HepG2 (cell line): Measurements from ENCODE around the gene IWS1. TPM values are rescaled to one million over a fixed set of nuclear protein-coding genes. Genes with fewer than 3 reads are reported as not detected.

Experiments
- ATF6 ChIP-seq: sonication (generic); formaldehyde crosslinking; conservative IDR thresholded peaks from 2 replicates; pipeline ENCODE4 v1.4.0; 2020; ENCODE audit warnings: missing genetic modification reagents
- CC2D1A ChIP-seq: sonication (generic); formaldehyde crosslinking; IDR thresholded peaks from 2 replicates; pipeline ENCODE4 v1.8.1; 2023; ENCODE audit warnings: mild to moderate bottlenecking, missing genetic modification reagents
- HMG20B ChIP-seq: conservative IDR thresholded peaks from 2 replicates; pipeline ENCODE4 v1.6.1; 2016; ENCODE audit warnings: missing genetic modification reagents, missing compliant biosample characterization
- KLF16 ChIP-seq, 2 experiments: sonication (generic) in 1 of 2; formaldehyde crosslinking in 1 of 2; IDR thresholded peaks; 2 replicates each; pipeline versions ENCODE4 v1.6.1 to v1.8.0; 2016 to 2023; ENCODE audit warnings: missing genetic modification reagents in 2 of 2, missing compliant biosample characterization in 1 of 2
- MATR3 ChIP-seq: sonication (generic); formaldehyde crosslinking; IDR thresholded peaks from 2 replicates; pipeline ENCODE4 v1.4.0; 2020; ENCODE audit warnings: missing genetic modification reagents
- MAZ ChIP-seq, 2 experiments: sonication (generic) in 1 of 2; formaldehyde crosslinking in 1 of 2; IDR thresholded peaks; 2 replicates each; pipeline versions ENCODE4 v1.5.0 to v1.6.1; 2012 to 2020; ENCODE audit warnings: low read depth in 2 of 2, mild to moderate bottlenecking in 2 of 2, borderline replicate concordance in 1 of 2, improper control_type of control experiment in 1 of 2, low read length in 1 of 2, missing genetic modification reagents in 1 of 2, moderate library complexity in 1 of 2
- PRPF4 ChIP-seq: fragments of 200-400 bp; formaldehyde crosslinking; IDR thresholded peaks from 2 replicates; pipeline ENCODE4 v1.6.1; 2016; ENCODE audit warnings: low read length, low read depth; ENCODE audit not compliant: poor library complexity, severe bottlenecking
- RELA ChIP-seq: sonication (generic); formaldehyde crosslinking; IDR thresholded peaks from 2 replicates; pipeline ENCODE4 v1.4.0; 2020; ENCODE audit warnings: missing genetic modification reagents
- TAF1 ChIP-seq: sonication (generic); formaldehyde crosslinking; IDR thresholded peaks from 2 replicates; pipeline ENCODE4 v1.4.0; 2020; ENCODE audit warnings: missing genetic modification reagents
- ZNF251 ChIP-seq: sonication (generic); formaldehyde crosslinking; IDR thresholded peaks from 2 replicates; pipeline ENCODE4 v1.9.0; 2021; ENCODE audit warnings: mild to moderate bottlenecking, missing genetic modification reagents
- ZNF281 ChIP-seq: sonication (generic); formaldehyde crosslinking; IDR thresholded peaks from 2 replicates; pipeline ENCODE4 v1.4.0; 2020; ENCODE audit warnings: missing genetic modification reagents, borderline replicate concordance
- ZNF569 ChIP-seq: sonication (generic); formaldehyde crosslinking; IDR thresholded peaks from 2 replicates; pipeline ENCODE4 v1.5.0; 2020; ENCODE audit warnings: mild to moderate bottlenecking, missing genetic modification reagents, moderate library complexity, borderline replicate concordance
- ZNF576 ChIP-seq: sonication (generic); formaldehyde crosslinking; IDR thresholded peaks from 2 replicates; pipeline ENCODE4 v1.4.0; 2020; ENCODE audit warnings: mild to moderate bottlenecking, missing genetic modification reagents
- ZNF704 ChIP-seq: sonication (generic); formaldehyde crosslinking; IDR thresholded peaks from 2 replicates; pipeline ENCODE4 v1.8.1; 2023; ENCODE audit warnings: mild to moderate bottlenecking, inconsistent platforms, moderate library complexity, missing genetic modification reagents, borderline replicate concordance
- ZNF777 ChIP-seq: sonication (generic); formaldehyde crosslinking; IDR thresholded peaks from 2 replicates; pipeline ENCODE4 v1.4.0; 2020; ENCODE audit warnings: missing genetic modification reagents
- ZSCAN30 ChIP-seq: sonication (generic); formaldehyde crosslinking; IDR thresholded peaks from 2 replicates; pipeline ENCODE4 v1.5.0; 2020; ENCODE audit warnings: mild to moderate bottlenecking, missing genetic modification reagents
- ZUFSP ChIP-seq: sonication (generic); formaldehyde crosslinking; IDR thresholded peaks from 2 replicates; pipeline ENCODE4 v1.9.0; 2021; ENCODE audit warnings: missing genetic modification reagents, mild to moderate bottlenecking, borderline replicate concordance
- ZZZ3 ChIP-seq: sonication (generic); formaldehyde crosslinking; IDR thresholded peaks from 2 replicates; pipeline ENCODE4 v1.4.0; 2020; ENCODE audit warnings: missing genetic modification reagents, mild to moderate bottlenecking, borderline replicate concordance
- polyA plus RNA-seq, 8 experiments: library from polyadenylated mRNA; depleted of rRNA in 3 of 8; stranded (reverse) in 7 of 8; unstranded in 1 of 8; fragments of >200 nt; fragmentation: Illumina TruSeq in 4 of 8; extraction: Trizol in 4 of 8; gene quantifications; 2 replicates each; pipeline versions ENCODE4 v1.2.1 to v1.2.3, GENCODE V29; 2011 to 2016; ENCODE audit warnings: low read depth in 4 of 8, missing spikeins in 1 of 8, mixed read lengths in 1 of 8; ENCODE audit not compliant: insufficient read depth in 1 of 8
- total RNA-seq, 5 experiments: library from RNA; depleted of rRNA; stranded (reverse); fragments of >200 nt; fragmentation: Illumina TruSeq; extraction: Trizol; gene quantifications; 2 replicates each; pipeline ENCODE4 v1.2.3, GENCODE V29; 2016; ENCODE audit warnings: low read depth in 1 of 5

Gene IWS1
- total and polyA plus RNA-seq, 2 of the 13 experiments (the other 11 are each of a cell fraction or from before 2014, with no cell fraction given): 28.9 to 62.3 TPM

GRCh38 chr2:127455566-127456493 lies 70.5 kb downstream of the IWS1 start (continued):
- no peak for TF ChIP-seq ATF6 (CRISPR knock-in tag)
- no peak for TF ChIP-seq RELA (CRISPR knock-in tag)
- TF ChIP-seq ZNF281 (CRISPR knock-in tag): no peak
- no peak for TF ChIP-seq ZNF576 (CRISPR knock-in tag)
- TF ChIP-seq TAF1: no peak
- no peak for TF ChIP-seq HMG20B
- TF ChIP-seq MATR3 (CRISPR knock-in tag): no peak
- no peak for TF ChIP-seq ZNF569
- no peak for TF ChIP-seq ZNF251 (CRISPR knock-in tag)
- no peak for TF ChIP-seq ZZZ3 (CRISPR knock-in tag)
- TF ChIP-seq ZNF777 (CRISPR knock-in tag): no peak
- no peak for TF ChIP-seq ZSCAN30 (CRISPR knock-in tag)
- 0 out of 2 replicates have a peak, but pooled peaks have one; percentile 20 for TF ChIP-seq CC2D1A (CRISPR knock-in tag)
- no peak for TF ChIP-seq MAZ (IDR thresholded peaks at IDR 0.05; ENCODE audit: borderline replicate concordance, low read depth, low read length)
- TF ChIP-seq MAZ (CRISPR knock-in tag; IDR thresholded peaks at IDR 0.05; ENCODE audit: low read depth): no peak
- no peak for TF ChIP-seq ZNF704
- TF ChIP-seq KLF16 (CRISPR knock-in tag; IDR thresholded peaks at IDR 0.05): peak in 1 of 2 experiments; percentile 10; a peak in 1 of 4 replicates
- TF ChIP-seq PRPF4: peak; percentile 43
- TF ChIP-seq ZUFSP: no peak
